K562 (cell line): ENCODE data around the gene SAE1. TPM values are rescaled to one million over a fixed set of nuclear protein-coding genes. Genes with fewer than 3 reads are reported as not detected.
A peak's percentile ranks its signal among the peaks of the same experiment; 100 is the strongest.

Experiments
- EP300 ChIP-seq: IDR thresholded peaks from 2 replicates; pipeline ENCODE4 v1.6.1; 2012; ENCODE audit warnings: low read length, improper control_type of control experiment
- HDGF ChIP-seq: fragments of 450-650 bp; IDR thresholded peaks from 2 replicates; pipeline ENCODE4 v1.6.1; 2016
- HEY1 ChIP-seq: fragments of 250-450 bp; sonication (Bioruptor Pico); IDR thresholded peaks from 2 replicates; pipeline ENCODE4 v1.5.0; 2020; ENCODE audit warnings: mild to moderate bottlenecking, moderate library complexity, borderline replicate concordance
- HMG20A ChIP-seq: fragments of 450-650 bp; formaldehyde crosslinking; conservative IDR thresholded peaks from 2 replicates; pipeline ENCODE4 v1.4.0; 2020; ENCODE audit warnings: mild to moderate bottlenecking, mixed read lengths
- HMGXB4 ChIP-seq: sonication (generic); formaldehyde crosslinking; IDR thresholded peaks from 2 replicates; pipeline ENCODE4 v1.8.1; 2023; ENCODE audit warnings: mild to moderate bottlenecking, missing genetic modification reagents
- MYBL2 ChIP-seq, 2 experiments: fragments of 450-650 bp in 1 of 2; sonication (generic) in 1 of 2; formaldehyde crosslinking in 1 of 2; IDR thresholded peaks; 2 replicates each; pipeline versions ENCODE4 v1.6.1 to v1.8.1; 2017 to 2022; ENCODE audit warnings: borderline replicate concordance in 1 of 2, inconsistent platforms in 1 of 2, low read depth in 1 of 2, mild to moderate bottlenecking in 1 of 2, missing genetic modification reagents in 1 of 2, moderate library complexity in 1 of 2
- NCOA1 ChIP-seq: fragments of 450-650 bp; IDR thresholded peaks from 2 replicates; pipeline ENCODE4 v1.6.1; 2016; ENCODE audit warnings: low read depth
- NFXL1 ChIP-seq: fragments of 450-650 bp; formaldehyde crosslinking; IDR thresholded peaks from 2 replicates; pipeline ENCODE4 v1.4.0; 2021; ENCODE audit warnings: mild to moderate bottlenecking
- NKRF ChIP-seq: fragments of 450-650 bp; IDR thresholded peaks from 2 replicates; pipeline ENCODE4 v1.6.1; 2016; ENCODE audit warnings: borderline replicate concordance
- PCBP1 ChIP-seq: fragments of 200-400 bp; formaldehyde crosslinking; IDR thresholded peaks from 2 replicates; pipeline ENCODE4 v1.6.1; 2018; ENCODE audit warnings: mild to moderate bottlenecking, low read depth, low read length; ENCODE audit not compliant: poor library complexity, severe bottlenecking
- SIRT6 ChIP-seq: IDR thresholded peaks from one replicate; pipeline ENCODE4 v1.6.1; 2012; ENCODE audit warnings: low read depth, mild to moderate bottlenecking, control low read depth, inconsistent platforms, low read length, moderate library complexity
- TAF15 ChIP-seq: fragments of 200-400 bp; formaldehyde crosslinking; IDR thresholded peaks from 2 replicates; pipeline ENCODE4 v1.6.1; 2017; ENCODE audit warnings: mild to moderate bottlenecking, low read depth, low read length, moderate library complexity
- TCF7L2 ChIP-seq: fragments of 150-350 bp; IDR thresholded peaks from 2 replicates; pipeline ENCODE4 v1.6.1; 2016; ENCODE audit warnings: low read depth, mild to moderate bottlenecking, low read length, moderate library complexity
- ZFX ChIP-seq: sonication (generic); formaldehyde crosslinking; IDR thresholded peaks from 2 replicates; pipeline ENCODE4 v1.8.0; 2022; ENCODE audit warnings: mild to moderate bottlenecking, missing genetic modification reagents, moderate library complexity
- ZNF124 ChIP-seq: sonication (generic); formaldehyde crosslinking; IDR thresholded peaks from 2 replicates; pipeline ENCODE4 v1.8.1; 2022; ENCODE audit warnings: missing genetic modification reagents
- ZNF253 ChIP-seq: fragments of 250-450 bp; sonication (Bioruptor Pico); conservative IDR thresholded peaks from 2 replicates; pipeline ENCODE4 v1.6.1; 2021; ENCODE audit warnings: mild to moderate bottlenecking
- polyA plus RNA-seq, 8 experiments: library from polyadenylated mRNA; depleted of rRNA in 4 of 8; stranded (reverse) in 5 of 8; unstranded in 3 of 8; fragments of >200 nt; fragmentation: Nextera tagmentation in 2 of 8; fragmentation: Illumina TruSeq in 1 of 8; extraction: Ambion mirVana in 2 of 8; extraction: Trizol in 1 of 8; gene quantifications; 2 replicates each; pipeline versions ENCODE4 v1.2.1 to v1.2.3, GENCODE V29; 2011 to 2014; ENCODE audit warnings: inconsistent platforms in 1 of 8, missing spikeins in 1 of 8
- total RNA-seq, 7 experiments: library from RNA; depleted of rRNA in 6 of 7; stranded (reverse); fragments of >200 nt in 6 of 7; fragmentation: Illumina TruSeq in 2 of 7; extraction: Trizol in 2 of 7; gene quantifications; 2 replicates each; pipeline versions ENCODE4 v1.2.1 to v1.2.3, GENCODE V29; 2011 to 2021; ENCODE audit warnings: low replicate concordance in 1 of 7
- TF ChIP-seq, protein P1 (sequence below), 2 experiments: fragments of 450-650 bp; conservative IDR thresholded peaks; 2 replicates each; pipeline ENCODE4 v1.6.1; 2017; ENCODE audit warnings: mild to moderate bottlenecking in 2 of 2, moderate library complexity in 2 of 2
- TF ChIP-seq, protein P2 (sequence below): fragments of 450-650 bp; IDR thresholded peaks from one replicate; pipeline ENCODE4 v1.6.1; 2018; ENCODE audit warnings: mild to moderate bottlenecking, moderate library complexity; ENCODE audit not compliant: partially characterized antibody
- TF ChIP-seq, protein P3 (sequence below), 2 experiments: fragments of 450-650 bp in 1 of 2; sonication (generic) in 1 of 2; formaldehyde crosslinking in 1 of 2; IDR thresholded peaks in 1 of 2; conservative IDR thresholded peaks in 1 of 2; 2 replicates each; pipeline versions ENCODE4 v1.6.1 to v1.8.1; 2016 to 2023; ENCODE audit warnings: mild to moderate bottlenecking in 2 of 2, moderate library complexity in 2 of 2, inconsistent platforms in 1 of 2, missing genetic modification reagents in 1 of 2

Gene SAE1
- total and polyA plus RNA-seq, 9 of the 15 experiments (the other 6 are each of a cell fraction or from before 2014, with no cell fraction given) = 82.8 to 299 (median 217) TPM

DNA sequence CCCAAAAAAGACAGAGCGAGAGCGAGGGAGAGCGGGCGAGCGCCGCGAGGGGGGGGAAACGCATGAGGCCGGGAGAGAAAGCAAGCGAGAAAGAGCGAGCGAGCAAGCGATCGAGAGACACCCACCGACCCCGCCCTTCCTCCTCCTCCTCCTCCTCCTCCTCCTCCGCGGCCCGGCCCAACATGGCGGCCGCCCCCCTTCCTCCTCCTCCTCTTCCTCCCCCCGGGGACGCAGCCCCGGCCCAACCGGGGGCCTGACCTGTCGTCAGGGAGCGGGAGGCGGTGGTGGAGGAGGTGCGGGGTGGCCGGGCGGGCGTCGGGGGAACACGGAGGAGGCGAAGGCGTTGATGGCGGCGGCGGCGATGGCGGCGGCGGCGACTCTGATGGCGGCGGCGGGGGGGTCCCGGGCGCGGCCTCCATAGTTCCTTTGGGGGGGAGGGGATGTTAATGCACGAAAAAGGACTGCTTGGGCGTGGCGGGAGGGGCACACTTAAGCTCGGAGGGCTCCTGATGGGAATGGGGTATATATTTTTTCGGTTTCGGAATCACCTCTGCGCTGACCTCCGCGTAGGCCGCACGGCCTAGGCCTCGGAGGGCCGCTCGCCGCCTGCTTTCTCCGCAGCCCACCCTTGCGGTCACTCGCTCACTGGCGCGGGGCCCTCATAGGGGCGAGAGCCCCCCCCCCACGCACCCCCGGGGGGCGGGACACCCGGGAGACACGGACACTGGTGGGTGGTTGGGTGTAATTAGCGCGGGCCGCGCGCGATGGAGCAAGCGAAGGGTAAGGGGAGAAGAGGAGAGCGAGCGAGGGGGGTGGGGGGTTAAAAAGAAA is 18.3 kb upstream of the SAE1 start (continued):
- TF ChIP-seq HMGXB4 (CRISPR knock-in tag) (no peak), NFXL1 (CRISPR knock-in tag) (peak; percentile 68; the same call in 1 of the 2 replicates), HEY1 (CRISPR knock-in tag) (no peak), ZNF124 (CRISPR knock-in tag) (no peak), TAF15 (no peak), HDGF (no peak), HMG20A (CRISPR knock-in tag) (no peak; the same call in 1 of the 2 replicates), ZFX (CRISPR knock-in tag) (peak; percentile 100), TCF7L2 (no peak), SIRT6 (no peak), EP300 (no peak), NKRF (peak; percentile 16; the same call in 1 of the 2 replicates), PCBP1 (no peak), MYBL2 (IDR thresholded peaks at IDR 0.05; ENCODE audit: low read depth) (no peak), MYBL2 (CRISPR knock-in tag; IDR thresholded peaks at IDR 0.05; ENCODE audit: borderline replicate concordance) (no peak), ZNF253 (no peak), NCOA1 (no peak)
- TF ChIP-seq, protein P1, sequence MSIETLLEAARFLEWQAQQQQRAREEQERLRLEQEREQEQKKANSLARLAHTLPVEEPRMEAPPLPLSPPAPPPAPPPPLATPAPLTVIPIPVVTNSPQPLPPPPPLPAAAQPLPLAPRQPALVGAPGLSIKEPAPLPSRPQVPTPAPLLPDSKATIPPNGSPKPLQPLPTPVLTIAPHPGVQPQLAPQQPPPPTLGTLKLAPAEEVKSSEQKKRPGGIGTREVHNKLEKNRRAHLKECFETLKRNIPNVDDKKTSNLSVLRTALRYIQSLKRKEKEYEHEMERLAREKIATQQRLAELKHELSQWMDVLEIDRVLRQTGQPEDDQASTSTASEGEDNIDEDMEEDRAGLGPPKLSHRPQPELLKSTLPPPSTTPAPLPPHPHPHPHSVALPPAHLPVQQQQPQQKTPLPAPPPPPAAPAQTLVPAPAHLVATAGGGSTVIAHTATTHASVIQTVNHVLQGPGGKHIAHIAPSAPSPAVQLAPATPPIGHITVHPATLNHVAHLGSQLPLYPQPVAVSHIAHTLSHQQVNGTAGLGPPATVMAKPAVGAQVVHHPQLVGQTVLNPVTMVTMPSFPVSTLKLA (conservative IDR thresholded peaks at IDR 0.05) = no peak; a peak in 1 of 4 replicates
- TF ChIP-seq, protein P2, sequence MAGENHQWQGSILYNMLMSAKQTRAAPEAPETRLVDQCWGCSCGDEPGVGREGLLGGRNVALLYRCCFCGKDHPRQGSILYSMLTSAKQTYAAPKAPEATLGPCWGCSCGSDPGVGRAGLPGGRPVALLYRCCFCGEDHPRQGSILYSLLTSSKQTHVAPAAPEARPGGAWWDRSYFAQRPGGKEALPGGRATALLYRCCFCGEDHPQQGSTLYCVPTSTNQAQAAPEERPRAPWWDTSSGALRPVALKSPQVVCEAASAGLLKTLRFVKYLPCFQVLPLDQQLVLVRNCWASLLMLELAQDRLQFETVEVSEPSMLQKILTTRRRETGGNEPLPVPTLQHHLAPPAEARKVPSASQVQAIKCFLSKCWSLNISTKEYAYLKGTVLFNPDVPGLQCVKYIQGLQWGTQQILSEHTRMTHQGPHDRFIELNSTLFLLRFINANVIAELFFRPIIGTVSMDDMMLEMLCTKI = no peak
- TF ChIP-seq, protein P3, sequence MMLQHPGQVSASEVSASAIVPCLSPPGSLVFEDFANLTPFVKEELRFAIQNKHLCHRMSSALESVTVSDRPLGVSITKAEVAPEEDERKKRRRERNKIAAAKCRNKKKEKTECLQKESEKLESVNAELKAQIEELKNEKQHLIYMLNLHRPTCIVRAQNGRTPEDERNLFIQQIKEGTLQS (IDR thresholded peaks at IDR 0.05) = no peak
- TF ChIP-seq, protein P3 (CRISPR knock-in tag; conservative IDR thresholded peaks at IDR 0.05) = no peak
